H1 (cell line): Measurements from ENCODE around the gene SEPTIN5. TPM values are rescaled to one million over a fixed set of nuclear protein-coding genes. Genes with fewer than 3 reads are reported as not detected.
A peak's percentile ranks its signal among the peaks of the same experiment; 100 is the strongest.

ENCODE experiments used
- CTCF ChIA-PET: fragments of 300-600 bp; sonication (Branson Sonifier 250); formaldehyde crosslinking; loops from one replicate; lab custom pipeline; 2021; ENCODE audit not compliant: partially characterized antibody; lab: Charles Lee
- POLR2A ChIA-PET: fragments of 300-600 bp; sonication (Branson Sonifier 250); formaldehyde crosslinking; loops from one replicate; lab custom pipeline; 2021; ENCODE audit warnings: inconsistent platforms; ENCODE audit not compliant: partially characterized antibody; lab: Charles Lee
- DNase-seq, 2 experiments: peaks; one replicate each; pipeline versions ENCODE4 v3.0.0 to v3.0.0-alpha.2; 2010 to 2022; ENCODE audit warnings: low spot score in 2 of 2, low read depth in 1 of 2, mixed read lengths in 1 of 2
- FAIRE-seq: peaks from 2 replicates; lab custom pipeline; 2011; peaks lifted over from hg19 to GRCh38; lab: Jason Lieb, UNC
- H2AFZ ChIP-seq: 2 replicates; pipeline ENCODE4 v1.8.1; 2012; ENCODE audit warnings: low read length, inconsistent platforms
- H2AK5ac ChIP-seq: 2 replicates; pipeline ENCODE4 v1.6.1; 2013; ENCODE audit warnings: low read depth, low read length
- H2BK120ac ChIP-seq: replicated peaks from 2 replicates; pipeline ENCODE3; 2013; ENCODE audit warnings: low read depth, low read length, inconsistent platforms
- H2BK12ac ChIP-seq: 2 replicates; pipeline ENCODE4 v1.6.1; 2013; ENCODE audit warnings: low read depth, low read length
- H2BK15ac ChIP-seq: 2 replicates; pipeline ENCODE4 v1.6.1; 2013; ENCODE audit warnings: low read length
- H2BK20ac ChIP-seq: 2 replicates; pipeline ENCODE4 v1.6.1; 2013; ENCODE audit warnings: low read length
- H2BK5ac ChIP-seq: 2 replicates; pipeline ENCODE4 v1.6.1; 2013; ENCODE audit warnings: low read depth, low read length
- H3K14ac ChIP-seq: 2 replicates; pipeline ENCODE4 v1.6.1; 2013; ENCODE audit warnings: inconsistent platforms; ENCODE audit not compliant: insufficient read length
- H3K18ac ChIP-seq: 2 replicates; pipeline ENCODE4 v1.6.1; 2013; ENCODE audit warnings: low read length; ENCODE audit errors: extremely low read depth
- H3K23ac ChIP-seq: 2 replicates; pipeline ENCODE4 v1.6.1; 2013; ENCODE audit warnings: inconsistent platforms; ENCODE audit not compliant: insufficient read length
- H3K23me2 ChIP-seq: 2 replicates; pipeline ENCODE4 v1.6.1; 2013; ENCODE audit warnings: low read depth, low read length
- H3K27ac ChIP-seq: 2 replicates; pipeline ENCODE4 v1.6.1; 2011; ENCODE audit warnings: low read depth, low read length, inconsistent platforms
- H3K27me3 ChIP-seq, 4 experiments: replicated peaks in 1 of 4; 1 replicate in 1 of 4; 2 replicates in 3 of 4; pipeline versions ENCODE4 v1.6.1 to v1.8.1; 2011 to 2013; ENCODE audit warnings: low read length in 3 of 4, mild to moderate bottlenecking in 3 of 4, inconsistent platforms in 2 of 4, mixed read lengths in 2 of 4, moderate library complexity in 1 of 4; ENCODE audit not compliant: control insufficient read depth in 3 of 4, insufficient read depth in 3 of 4; ENCODE audit errors: extremely low read depth in 1 of 4
- H3K36me3 ChIP-seq, 4 experiments: 2 replicates each; pipeline versions ENCODE4 v1.6.1 to v1.8.1; 2011 to 2013; ENCODE audit warnings: mild to moderate bottlenecking in 4 of 4, low read length in 3 of 4, moderate library complexity in 2 of 4, control low read depth in 1 of 4, inconsistent platforms in 1 of 4; ENCODE audit not compliant: insufficient read depth in 4 of 4, control insufficient read depth in 2 of 4
- H3K4ac ChIP-seq: replicated peaks from 2 replicates; pipeline ENCODE3; 2013; ENCODE audit warnings: low read length, low read depth, mixed read lengths, inconsistent platforms; ENCODE audit not compliant: insufficient read length
- H3K4me1 ChIP-seq, 4 experiments: replicated peaks in 1 of 4; 1 replicate in 1 of 4; 2 replicates in 3 of 4; pipeline versions ENCODE4 v1.6.1 to v1.8.1; 2011 to 2013; ENCODE audit warnings: low read length in 3 of 4, inconsistent platforms in 2 of 4, mixed read lengths in 1 of 4; ENCODE audit not compliant: insufficient read depth in 4 of 4, control insufficient read depth in 3 of 4
- H3K4me2 ChIP-seq, 2 experiments: 2 replicates each; pipeline versions ENCODE4 v1.6.1 to v1.8.1; 2011 to 2013; ENCODE audit warnings: low read depth in 2 of 2, low read length in 2 of 2, control low read depth in 1 of 2, inconsistent platforms in 1 of 2, mild to moderate bottlenecking in 1 of 2; ENCODE audit not compliant: insufficient read depth in 1 of 2
- H3K4me3 ChIP-seq, 4 experiments: fragments of 200-600, 300-600 bp in 1 of 4; sonication (generic), shearing (Covaris generic), sonication (Bioruptor Twin) in 1 of 4; 2 replicates each; pipeline versions ENCODE4 v1.5.1 to v1.8.1; 2011 to 2016; ENCODE audit warnings: low read length in 4 of 4, low read depth in 3 of 4, control low read depth in 2 of 4, inconsistent platforms in 2 of 4, mild to moderate bottlenecking in 2 of 4, mixed read lengths in 1 of 4, moderate library complexity in 1 of 4; ENCODE audit not compliant: insufficient read depth in 2 of 4; ENCODE audit errors: extremely low read depth in 1 of 4
- H3K56ac ChIP-seq: replicated peaks from 2 replicates; pipeline ENCODE3; 2013; ENCODE audit warnings: low read depth, mild to moderate bottlenecking, mixed read lengths, low read length, inconsistent platforms; ENCODE audit not compliant: insufficient read length
- H3K79me1 ChIP-seq: 2 replicates; pipeline ENCODE4 v1.6.1; 2013; ENCODE audit warnings: low read depth, low read length, control low read depth
- H3K79me2 ChIP-seq, 2 experiments: 2 replicates each; pipeline versions ENCODE4 v1.6.1 to v1.8.1; 2012 to 2013; ENCODE audit warnings: low read length in 2 of 2, mild to moderate bottlenecking in 2 of 2, inconsistent platforms in 1 of 2; ENCODE audit not compliant: insufficient read depth in 2 of 2, control insufficient read depth in 1 of 2
- H3K9ac ChIP-seq, 4 experiments: replicated peaks in 1 of 4; 1 replicate in 1 of 4; 2 replicates in 3 of 4; pipeline versions ENCODE4 v1.6.1 to v1.8.1; 2011 to 2013; ENCODE audit warnings: low read depth in 3 of 4, low read length in 3 of 4, control low read depth in 2 of 4, mild to moderate bottlenecking in 2 of 4, moderate library complexity in 2 of 4, inconsistent platforms in 1 of 4; ENCODE audit errors: extremely low read depth in 1 of 4
- H3K9me3 ChIP-seq, 2 experiments: 2 replicates each; pipeline versions ENCODE4 v1.6.1 to v1.8.1; 2012 to 2013; ENCODE audit warnings: mild to moderate bottlenecking in 2 of 2, moderate library complexity in 2 of 2, control low read depth in 1 of 2, inconsistent platforms in 1 of 2, low read depth in 1 of 2, low read length in 1 of 2, mixed read lengths in 1 of 2; ENCODE audit not compliant: insufficient read depth in 2 of 2
- H4K20me1 ChIP-seq, 2 experiments: replicated peaks in 1 of 2; 2 replicates each; pipeline versions ENCODE3 to v1.8.1; 2011 to 2013; ENCODE audit warnings: inconsistent platforms in 2 of 2, low read length in 2 of 2, mild to moderate bottlenecking in 1 of 2; ENCODE audit not compliant: insufficient read depth in 2 of 2, control insufficient read depth in 1 of 2
- H4K5ac ChIP-seq: 2 replicates; pipeline ENCODE4 v1.6.1; 2013; ENCODE audit warnings: low read length, low read depth, mixed read lengths, inconsistent platforms; ENCODE audit not compliant: insufficient read length
- H4K8ac ChIP-seq: 2 replicates; pipeline ENCODE4 v1.8.0; 2013; ENCODE audit warnings: mild to moderate bottlenecking, moderate library complexity, low read length, inconsistent platforms; ENCODE audit not compliant: insufficient read depth; ENCODE audit errors: extremely low read depth
- H4K91ac ChIP-seq: replicated peaks from 2 replicates; pipeline ENCODE3; 2013; ENCODE audit warnings: low read length, mixed read lengths, inconsistent platforms; ENCODE audit not compliant: insufficient read length
- ATF2 ChIP-seq: IDR thresholded peaks from 2 replicates; pipeline ENCODE4 v1.6.1; 2012; ENCODE audit warnings: low read length, inconsistent platforms
- KDM1A ChIP-seq: fragments of 200-600, 300-600 bp; sonication (generic); IDR thresholded peaks from 2 replicates; pipeline ENCODE4 v1.7.1; 2016; ENCODE audit warnings: mild to moderate bottlenecking, low read length, borderline replicate concordance
- SUZ12 ChIP-seq: fragments of 200-600 bp; sonication (generic); IDR thresholded peaks from 2 replicates; pipeline ENCODE4 v1.6.1; 2012; ENCODE audit warnings: mild to moderate bottlenecking, inconsistent platforms, low read length, moderate library complexity, mixed read lengths
- WGBS, 2 experiments: shearing (Covaris generic) in 1 of 2; methylation state at CpG; one replicate each; pipeline versions ENCODE4 v1.1.6 to v1.1.7; 2013 to 2015; ENCODE audit warnings: low lambda C conversion rate in 2 of 2, mixed read lengths in 2 of 2, inconsistent platforms in 1 of 2, low coverage in 1 of 2, missing lambda C conversion rate in 1 of 2; ENCODE audit not compliant: insufficient replicate concordance in 2 of 2, insufficient coverage in 1 of 2, insufficient read length in 1 of 2; ENCODE audit errors: extremely low coverage in 1 of 2, missing lambda C conversion rate in 1 of 2; 5-methylcytosine and 5-hydroxymethylcytosine counted together
- polyA plus RNA-seq, 7 experiments: library from polyadenylated mRNA; depleted of rRNA in 3 of 7; stranded (reverse) in 5 of 7; unstranded in 2 of 7; fragments of >200 nt in 5 of 7; fragments of 200-250 nt in 2 of 7; gene quantifications; 1 replicate in 5 of 7; 2 replicates in 1 of 7; 4 replicates in 1 of 7; pipeline versions ENCODE4 v1.2.1 to v1.2.3, GENCODE V29; 2011 to 2013; ENCODE audit warnings: missing spikeins in 2 of 7, mixed read lengths in 2 of 7
- total RNA-seq: library from RNA; stranded (reverse); fragmentation: NEBNext Ultra II Directional; extraction: Animal tissue kit (Norgen Biotek cat#: 25700); gene quantifications from 2 replicates; pipeline ENCODE4 v1.2.1, GENCODE V29; 2021

SEPTIN5 gene
- total and polyA plus RNA-seq, 2 of the 8 experiments (the other 6 are each of a cell fraction or from before 2014, with no cell fraction given) = 6.0 to 8.6 TPM

- Histone ChIP-seq H3K18ac (0 out of 2 replicates have a peak overlapping the region, but pooled peaks have one; percentile 11), H4K8ac (no peak overlapping the region), H3K36me3 (peaks cover 0 to 15% (median 0%) of the 10 kb centered on the region in 4 experiments; a peak in 1 of 8 replicates), H2AFZ (no peak overlapping the region), H4K20me1 (peaks cover 18 to 27% of the 10 kb centered on the region in 2 experiments), H2BK15ac (no peak overlapping the region), H3K23ac (no peak overlapping the region), H3K4me3 (peak overlapping the region in 1 of 4 experiments; percentile 56; a peak in 2 of 8 replicates), H3K9me3 (no peaks in the 10 kb centered on the region), H3K79me1 (no peaks in the 10 kb centered on the region), H4K5ac (no peak overlapping the region), H3K4me1 (peaks cover 0 to 38% (median 13%) of the 10 kb centered on the region in 4 experiments; a peak in 5 of 7 replicates), H4K91ac (no peak overlapping the region), H2BK120ac (no peak overlapping the region), H3K27me3 (peaks cover 65 to 79% (median 72%) of the 10 kb centered on the region in 4 experiments), H3K27ac (no peak overlapping the region), H3K23me2 (no peaks in the 10 kb centered on the region; the same call in 1 of the 2 replicates), H2BK20ac (no peak overlapping the region), H3K9ac (no peak overlapping the region), H3K4ac (no peak overlapping the region), H3K79me2 (no peaks in the 10 kb centered on the region), H3K14ac (no peak overlapping the region), H3K56ac (no peak overlapping the region), H2BK5ac (no peak overlapping the region), H2AK5ac (no peak overlapping the region), H2BK12ac (peak overlapping the region; percentile 41; the same call in 1 of the 2 replicates), H3K4me2 (peak overlapping the region; percentile 44 to 67; a peak in 3 of 4 replicates)
- CTCF ChIA-PET = interaction anchor here (0.8 to 16.5 kb wide), 15 partner anchors 9 to 159 kb away, joined by 3 to 168 read pairs (median 5); partner anchors contain the start of gene GP1BB
- 32% methylated on average over 13 of the region's 14 CpGs; no CpG with 5 or more reads in 1 of the 2 experiments for WGBS, 2 experiments
- DNase-seq (peak in 1 of 2 experiments; percentile 70), FAIRE-seq (no peak)
- POLR2A ChIA-PET = interaction anchor here (1.2 to 3.8 kb wide), 2 partner anchors 10 to 31 kb away, joined by 3 to 21 read pairs; partner anchors contain the start of gene GP1BB
- peak; percentile 85; the same call in 1 of the 2 replicates for TF ChIP-seq SUZ12
- no peak for TF ChIP-seq KDM1A
- no peak for TF ChIP-seq ATF2
Observed at GRCh38 chr22:19754701-19755144, 40.4 kb downstream of the SEPTIN5 start.
